Measurements from ENCODE around the gene C9orf152.

Gene C9orf152

GRCh38 chr9:110157823-110158664 is 49.9 kb downstream of the C9orf152 start:
- DNase-seq, result no peak
- TF ChIP-seq, protein P1, sequence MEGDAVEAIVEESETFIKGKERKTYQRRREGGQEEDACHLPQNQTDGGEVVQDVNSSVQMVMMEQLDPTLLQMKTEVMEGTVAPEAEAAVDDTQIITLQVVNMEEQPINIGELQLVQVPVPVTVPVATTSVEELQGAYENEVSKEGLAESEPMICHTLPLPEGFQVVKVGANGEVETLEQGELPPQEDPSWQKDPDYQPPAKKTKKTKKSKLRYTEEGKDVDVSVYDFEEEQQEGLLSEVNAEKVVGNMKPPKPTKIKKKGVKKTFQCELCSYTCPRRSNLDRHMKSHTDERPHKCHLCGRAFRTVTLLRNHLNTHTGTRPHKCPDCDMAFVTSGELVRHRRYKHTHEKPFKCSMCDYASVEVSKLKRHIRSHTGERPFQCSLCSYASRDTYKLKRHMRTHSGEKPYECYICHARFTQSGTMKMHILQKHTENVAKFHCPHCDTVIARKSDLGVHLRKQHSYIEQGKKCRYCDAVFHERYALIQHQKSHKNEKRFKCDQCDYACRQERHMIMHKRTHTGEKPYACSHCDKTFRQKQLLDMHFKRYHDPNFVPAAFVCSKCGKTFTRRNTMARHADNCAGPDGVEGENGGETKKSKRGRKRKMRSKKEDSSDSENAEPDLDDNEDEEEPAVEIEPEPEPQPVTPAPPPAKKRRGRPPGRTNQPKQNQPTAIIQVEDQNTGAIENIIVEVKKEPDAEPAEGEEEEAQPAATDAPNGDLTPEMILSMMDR (IDR thresholded peaks at IDR 0.05), result no peak
- H3K36me3 Mint-ChIP-seq (ENCODE audit: low read depth), result peaks cover 26% of the 10 kb centered on the region
- H3K4me1 Mint-ChIP-seq, result peaks cover 14% of the 10 kb centered on the region
- no peaks in the 10 kb centered on the region for H3K9me3 Mint-ChIP-seq
- no peak overlapping the region for H3K4me3 Mint-ChIP-seq
- H3K27ac Mint-ChIP-seq, result no peak overlapping the region
- H3K27me3 Mint-ChIP-seq (ENCODE audit: low read depth, poor library complexity), result peaks cover 5% of the 10 kb centered on the region

- no peak for DNase-seq
- peaks cover 14% of the 10 kb centered on the region for H3K4me1 Mint-ChIP-seq
- H3K36me3 Mint-ChIP-seq (ENCODE audit: low read depth), result peaks cover 22% of the 10 kb centered on the region
- TF ChIP-seq, protein P1 (IDR thresholded peaks at IDR 0.05), result no peak
- H3K27ac Mint-ChIP-seq, result no peak overlapping the region
- H3K27me3 Mint-ChIP-seq (ENCODE audit: low read depth, poor library complexity), result peaks cover 5% of the 10 kb centered on the region
- H3K9me3 Mint-ChIP-seq, result no peaks in the 10 kb centered on the region
- no peak overlapping the region for H3K4me3 Mint-ChIP-seq
Observed at GRCh38 chr9:110156902-110157301, 51.1 kb downstream of the C9orf152 start.

GRCh38 chr9:110156416-110156815 is 51.5 kb downstream of the C9orf152 start:
- TF ChIP-seq, protein P1 (IDR thresholded peaks at IDR 0.05), result no peak
- DNase-seq, result no peak
- peaks cover 5% of the 10 kb centered on the region for H3K27me3 Mint-ChIP-seq (ENCODE audit: low read depth, poor library complexity)
- no peak overlapping the region for H3K27ac Mint-ChIP-seq
- no peak overlapping the region for H3K4me3 Mint-ChIP-seq
- H3K4me1 Mint-ChIP-seq, result peaks cover 15% of the 10 kb centered on the region
- H3K36me3 Mint-ChIP-seq (ENCODE audit: low read depth), result peaks cover 19% of the 10 kb centered on the region
- H3K9me3 Mint-ChIP-seq, result no peaks in the 10 kb centered on the region

- Mint-ChIP-seq H3K27ac (no peak overlapping the region), H3K4me1 (peaks cover 22% of the 10 kb centered on the region), H3K9me3 (peaks cover 5% of the 10 kb centered on the region), H3K4me3 (no peak overlapping the region), H3K27me3 (ENCODE audit: low read depth, poor library complexity) (peaks cover 5% of the 10 kb centered on the region), H3K36me3 (ENCODE audit: low read depth) (peaks cover 19% of the 10 kb centered on the region)
- TF ChIP-seq, protein P1 (IDR thresholded peaks at IDR 0.05), result no peak
- DNase-seq, result no peak
Observed at GRCh38 chr9:110155751-110156150, 52.2 kb downstream of the C9orf152 start.

GRCh38 chr9:110153431-110153830 is 54.5 kb downstream of the C9orf152 start:
- DNase-seq, result no peak
- Mint-ChIP-seq H3K36me3 (ENCODE audit: low read depth) (peaks cover 29% of the 10 kb centered on the region), H3K27ac (no peak overlapping the region), H3K9me3 (peaks cover 15% of the 10 kb centered on the region), H3K4me3 (no peak overlapping the region), H3K27me3 (ENCODE audit: low read depth, poor library complexity) (peaks cover 5% of the 10 kb centered on the region), H3K4me1 (peaks cover 23% of the 10 kb centered on the region)
- TF ChIP-seq, protein P1 (IDR thresholded peaks at IDR 0.05), result no peak

Measured in nephron progenitor cell (in vitro differentiated cells).